ENCODE results near the gene PEX14.

- TF ChIP-seq, protein P1, sequence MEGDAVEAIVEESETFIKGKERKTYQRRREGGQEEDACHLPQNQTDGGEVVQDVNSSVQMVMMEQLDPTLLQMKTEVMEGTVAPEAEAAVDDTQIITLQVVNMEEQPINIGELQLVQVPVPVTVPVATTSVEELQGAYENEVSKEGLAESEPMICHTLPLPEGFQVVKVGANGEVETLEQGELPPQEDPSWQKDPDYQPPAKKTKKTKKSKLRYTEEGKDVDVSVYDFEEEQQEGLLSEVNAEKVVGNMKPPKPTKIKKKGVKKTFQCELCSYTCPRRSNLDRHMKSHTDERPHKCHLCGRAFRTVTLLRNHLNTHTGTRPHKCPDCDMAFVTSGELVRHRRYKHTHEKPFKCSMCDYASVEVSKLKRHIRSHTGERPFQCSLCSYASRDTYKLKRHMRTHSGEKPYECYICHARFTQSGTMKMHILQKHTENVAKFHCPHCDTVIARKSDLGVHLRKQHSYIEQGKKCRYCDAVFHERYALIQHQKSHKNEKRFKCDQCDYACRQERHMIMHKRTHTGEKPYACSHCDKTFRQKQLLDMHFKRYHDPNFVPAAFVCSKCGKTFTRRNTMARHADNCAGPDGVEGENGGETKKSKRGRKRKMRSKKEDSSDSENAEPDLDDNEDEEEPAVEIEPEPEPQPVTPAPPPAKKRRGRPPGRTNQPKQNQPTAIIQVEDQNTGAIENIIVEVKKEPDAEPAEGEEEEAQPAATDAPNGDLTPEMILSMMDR (IDR thresholded peaks at IDR 0.05; ENCODE audit: low read depth, low read length), result no peak
- TF ChIP-seq EZH2phosphoT487 (IDR thresholded peaks at IDR 0.05; ENCODE audit: low read depth), result no peak
Observed at GRCh38 chr1:10643607-10644306, 169.0 kb downstream of the PEX14 start.

Data from OCI-LY3 (cell line).